Hepatocyte (in vitro differentiated cells): ENCODE measurements around the gene AP1G2. TPM values are rescaled to one million over a fixed set of nuclear protein-coding genes. Genes with fewer than 3 reads are reported as not detected.

ENCODE experiments used
- DNase-seq: peaks from one replicate; pipeline ENCODE4 v3.0.0-alpha.2; 2016; ENCODE audit warnings: low spot score
- H2AFZ ChIP-seq: fragments of 200-600 bp; sonication (generic); 2 replicates; pipeline ENCODE4 v1.6.0; 2016; ENCODE audit warnings: antibody characterized with exemption, mild to moderate bottlenecking
- H3K27ac ChIP-seq: fragments of 200-600 bp; sonication (generic); 2 replicates; pipeline ENCODE4 v1.5.1; 2016; ENCODE audit warnings: mild to moderate bottlenecking
- H3K27me3 ChIP-seq: fragments of 200-600 bp; sonication (generic); 2 replicates; pipeline ENCODE4 v1.6.1; 2016
- H3K36me3 ChIP-seq: fragments of 200-600 bp; sonication (generic); replicated peaks from 2 replicates; pipeline ENCODE4 v1.5.1; 2016; ENCODE audit warnings: low read depth; ENCODE audit not compliant: insufficient read depth
- H3K4me1 ChIP-seq: fragments of 200-600 bp; sonication (generic); 2 replicates; pipeline ENCODE4 v1.5.1; 2016; ENCODE audit warnings: mild to moderate bottlenecking, moderate library complexity; ENCODE audit not compliant: insufficient read depth
- H3K4me2 ChIP-seq: fragments of 200-600 bp; sonication (generic); 2 replicates; pipeline ENCODE4 v1.6.0; 2016
- H3K4me3 ChIP-seq: fragments of 200-600 bp; sonication (generic); 2 replicates; pipeline ENCODE4 v1.5.1; 2016; ENCODE audit warnings: mild to moderate bottlenecking
- H3K79me2 ChIP-seq: fragments of 200-600 bp; sonication (generic); 2 replicates; pipeline ENCODE4 v1.6.0; 2017; ENCODE audit warnings: mild to moderate bottlenecking
- H3K9me2 ChIP-seq: fragments of 200-600 bp; sonication (generic); replicated peaks from 2 replicates; pipeline ENCODE4 v1.6.0; 2017; ENCODE audit warnings: mild to moderate bottlenecking; ENCODE audit not compliant: insufficient read depth
- H3K9me3 ChIP-seq: fragments of 200-600 bp; sonication (generic); 2 replicates; pipeline ENCODE4 v1.5.1; 2016; ENCODE audit warnings: low read depth, mild to moderate bottlenecking
- H4K20me1 ChIP-seq: fragments of 200-600 bp; sonication (generic); 2 replicates; pipeline ENCODE4 v1.6.0; 2016; ENCODE audit warnings: mild to moderate bottlenecking; ENCODE audit not compliant: insufficient read depth, poor library complexity, severe bottlenecking
- CTCF ChIP-seq: fragments of 200-600 bp; sonication (generic); IDR thresholded peaks from 2 replicates; pipeline ENCODE4 v1.5.1; 2016; ENCODE audit warnings: antibody characterized with exemption, mild to moderate bottlenecking; ENCODE audit not compliant: poor library complexity
- EZH2 ChIP-seq: fragments of 200-600 bp; sonication (generic); IDR thresholded peaks from 2 replicates; pipeline ENCODE4 v1.6.1; 2016; ENCODE audit warnings: antibody characterized with exemption, mild to moderate bottlenecking, borderline replicate concordance
- EZH2phosphoT487 ChIP-seq: fragments of 200-600 bp; sonication (generic); IDR thresholded peaks from one replicate; pipeline ENCODE4 v1.6.1; 2018; ENCODE audit warnings: antibody characterized with exemption, mild to moderate bottlenecking, low read depth, moderate library complexity; ENCODE audit not compliant: unreplicated experiment, severe bottlenecking
- WGBS: methylation state at CpG from one replicate; pipeline ENCODE4 v1.1.6; 2016; ENCODE audit warnings: low lambda C conversion rate; ENCODE audit errors: missing lambda C conversion rate; 5-methylcytosine and 5-hydroxymethylcytosine counted together
- polyA plus RNA-seq: library from polyadenylated mRNA; unstranded; fragments of >200 nt; fragmentation: Nextera tagmentation; extraction: Ambion mirVana; gene quantifications from 2 replicates; pipeline ENCODE4 v1.2.1, GENCODE V29; 2016
- total RNA-seq: library from RNA; depleted of rRNA; stranded (reverse); fragments of >200 nt; gene quantifications from 2 replicates; pipeline ENCODE4 v1.2.3, GENCODE V29; 2014

Gene AP1G2
- total and polyA plus RNA-seq, 2 experiments from 2014 or later: 87.5 to 191 TPM

GRCh38 chr14:23579739-23580138 lies 12.1 kb upstream of the AP1G2 start:
- no peak overlapping the region for H3K4me2 ChIP-seq
- peaks cover 10% of the 10 kb centered on the region for H3K4me1 ChIP-seq
- peaks cover 51% of the 10 kb centered on the region for H3K27me3 ChIP-seq
- H4K20me1 ChIP-seq: no peaks in the 10 kb centered on the region
- no peaks in the 10 kb centered on the region for H3K36me3 ChIP-seq
- no peak overlapping the region for H3K27ac ChIP-seq
- H3K79me2 ChIP-seq: no peaks in the 10 kb centered on the region
- H3K9me2 ChIP-seq: no peaks in the 10 kb centered on the region
- H3K9me3 ChIP-seq: no peaks in the 10 kb centered on the region
- no peak for DNase-seq
- no peak overlapping the region for H2AFZ ChIP-seq
- H3K4me3 ChIP-seq: no peak overlapping the region
- TF ChIP-seq EZH2phosphoT487 (no peak), CTCF (no peak), EZH2 (no peak)

- 56% methylated on average over 3 of the region's 3 CpGs for WGBS
- Histone ChIP-seq H3K9me3 (no peaks in the 10 kb centered on the region), H3K4me2 (no peak overlapping the region), H2AFZ (no peak overlapping the region), H3K9me2 (no peaks in the 10 kb centered on the region), H3K27me3 (peaks cover 56% of the 10 kb centered on the region), H3K79me2 (no peaks in the 10 kb centered on the region), H3K36me3 (no peaks in the 10 kb centered on the region), H3K4me3 (no peak overlapping the region), H3K4me1 (peaks cover 10% of the 10 kb centered on the region), H4K20me1 (no peaks in the 10 kb centered on the region), H3K27ac (no peak overlapping the region)
- TF ChIP-seq EZH2phosphoT487 (no peak), CTCF (no peak), EZH2 (no peak)
- DNase-seq: no peak
Observed at GRCh38 chr14:23579311-23579630, 11.7 kb upstream of the AP1G2 start.

GRCh38 chr14:23578560-23579310 lies 11.1 kb upstream of the AP1G2 start, which contains the start of gene JPH4:
JPH4 (minus strand) TSS chr14:23578790; CDS start chr14:23577453, 1,337 bp downstream.
- no peak for TF ChIP-seq CTCF
- no peak for TF ChIP-seq EZH2phosphoT487
- TF ChIP-seq EZH2: no peak
- Histone ChIP-seq H4K20me1 (no peaks in the 10 kb centered on the region), H3K4me2 (peak within 1 kb of the TSS; percentile 82), H3K4me3 (no peak within 1 kb of the TSS), H3K9me3 (no peaks in the 10 kb centered on the region), H3K27ac (no peak within 1 kb of the TSS), H3K9me2 (no peaks in the 10 kb centered on the region), H3K4me1 (peaks cover 10% of the 10 kb centered on the region), H3K36me3 (no peaks in the 10 kb centered on the region), H2AFZ (peak within 1 kb of the TSS; percentile 49), H3K27me3 (peaks cover 60% of the 10 kb centered on the region), H3K79me2 (no peaks in the 10 kb centered on the region)
- WGBS: 12% methylated on average over 9 of the region's 18 CpGs
- DNase-seq: peak; percentile 35
